ENCODE measurements around the gene DHRS11. TPM values are rescaled to one million over a fixed set of nuclear protein-coding genes. Genes with fewer than 3 reads are reported as not detected.

The DHRS11 gene
- polyA plus RNA-seq, 1 donor from 2014 or later = 18.6 TPM

GRCh38 chr17:36550491-36551417, 40.9 kb upstream of the DHRS11 start:
- H3K79me2 ChIP-seq (replicated peaks; ENCODE audit: insufficient read depth, low read length) = peaks cover 76% of the 10 kb centered on the region
- TF ChIP-seq, protein P1, sequence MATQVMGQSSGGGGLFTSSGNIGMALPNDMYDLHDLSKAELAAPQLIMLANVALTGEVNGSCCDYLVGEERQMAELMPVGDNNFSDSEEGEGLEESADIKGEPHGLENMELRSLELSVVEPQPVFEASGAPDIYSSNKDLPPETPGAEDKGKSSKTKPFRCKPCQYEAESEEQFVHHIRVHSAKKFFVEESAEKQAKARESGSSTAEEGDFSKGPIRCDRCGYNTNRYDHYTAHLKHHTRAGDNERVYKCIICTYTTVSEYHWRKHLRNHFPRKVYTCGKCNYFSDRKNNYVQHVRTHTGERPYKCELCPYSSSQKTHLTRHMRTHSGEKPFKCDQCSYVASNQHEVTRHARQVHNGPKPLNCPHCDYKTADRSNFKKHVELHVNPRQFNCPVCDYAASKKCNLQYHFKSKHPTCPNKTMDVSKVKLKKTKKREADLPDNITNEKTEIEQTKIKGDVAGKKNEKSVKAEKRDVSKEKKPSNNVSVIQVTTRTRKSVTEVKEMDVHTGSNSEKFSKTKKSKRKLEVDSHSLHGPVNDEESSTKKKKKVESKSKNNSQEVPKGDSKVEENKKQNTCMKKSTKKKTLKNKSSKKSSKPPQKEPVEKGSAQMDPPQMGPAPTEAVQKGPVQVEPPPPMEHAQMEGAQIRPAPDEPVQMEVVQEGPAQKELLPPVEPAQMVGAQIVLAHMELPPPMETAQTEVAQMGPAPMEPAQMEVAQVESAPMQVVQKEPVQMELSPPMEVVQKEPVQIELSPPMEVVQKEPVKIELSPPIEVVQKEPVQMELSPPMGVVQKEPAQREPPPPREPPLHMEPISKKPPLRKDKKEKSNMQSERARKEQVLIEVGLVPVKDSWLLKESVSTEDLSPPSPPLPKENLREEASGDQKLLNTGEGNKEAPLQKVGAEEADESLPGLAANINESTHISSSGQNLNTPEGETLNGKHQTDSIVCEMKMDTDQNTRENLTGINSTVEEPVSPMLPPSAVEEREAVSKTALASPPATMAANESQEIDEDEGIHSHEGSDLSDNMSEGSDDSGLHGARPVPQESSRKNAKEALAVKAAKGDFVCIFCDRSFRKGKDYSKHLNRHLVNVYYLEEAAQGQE (IDR thresholded peaks at IDR 0.05; ENCODE audit: borderline replicate concordance) = no peak
- TF ChIP-seq EZH2 (IDR thresholded peaks at IDR 0.05; ENCODE audit: borderline replicate concordance, insufficient read depth, low read length, poor library complexity, severe bottlenecking) = no peak
- TF ChIP-seq, protein P2, sequence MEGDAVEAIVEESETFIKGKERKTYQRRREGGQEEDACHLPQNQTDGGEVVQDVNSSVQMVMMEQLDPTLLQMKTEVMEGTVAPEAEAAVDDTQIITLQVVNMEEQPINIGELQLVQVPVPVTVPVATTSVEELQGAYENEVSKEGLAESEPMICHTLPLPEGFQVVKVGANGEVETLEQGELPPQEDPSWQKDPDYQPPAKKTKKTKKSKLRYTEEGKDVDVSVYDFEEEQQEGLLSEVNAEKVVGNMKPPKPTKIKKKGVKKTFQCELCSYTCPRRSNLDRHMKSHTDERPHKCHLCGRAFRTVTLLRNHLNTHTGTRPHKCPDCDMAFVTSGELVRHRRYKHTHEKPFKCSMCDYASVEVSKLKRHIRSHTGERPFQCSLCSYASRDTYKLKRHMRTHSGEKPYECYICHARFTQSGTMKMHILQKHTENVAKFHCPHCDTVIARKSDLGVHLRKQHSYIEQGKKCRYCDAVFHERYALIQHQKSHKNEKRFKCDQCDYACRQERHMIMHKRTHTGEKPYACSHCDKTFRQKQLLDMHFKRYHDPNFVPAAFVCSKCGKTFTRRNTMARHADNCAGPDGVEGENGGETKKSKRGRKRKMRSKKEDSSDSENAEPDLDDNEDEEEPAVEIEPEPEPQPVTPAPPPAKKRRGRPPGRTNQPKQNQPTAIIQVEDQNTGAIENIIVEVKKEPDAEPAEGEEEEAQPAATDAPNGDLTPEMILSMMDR (IDR thresholded peaks at IDR 0.05; ENCODE audit: poor library complexity, severe bottlenecking) = no peak
- H3K9ac ChIP-seq (ENCODE audit: low read length) = no peak overlapping the region
- peaks cover 7% of the 10 kb centered on the region for H3K36me3 ChIP-seq (ENCODE audit: insufficient read depth, low read length)
- H3F3A ChIP-seq (ENCODE audit: insufficient read depth, low read length, poor library complexity, severe bottlenecking) = peaks cover 3% of the 10 kb centered on the region
- H4K20me1 ChIP-seq (ENCODE audit: insufficient read depth) = no peaks in the 10 kb centered on the region
- no peaks in the 10 kb centered on the region for H3K9me3 ChIP-seq (ENCODE audit: low read length)
- no peaks in the 10 kb centered on the region for H3K9me2 ChIP-seq (ENCODE audit: insufficient read depth, low read length)
- no peaks in the 10 kb centered on the region for H3K27me3 ChIP-seq (ENCODE audit: insufficient read depth, low read depth, low read length)
- no peak overlapping the region for H3K27ac ChIP-seq (ENCODE audit: low read length)
- H3K4me3 ChIP-seq (ENCODE audit: low read length) = no peak overlapping the region
- H2AFZ ChIP-seq (ENCODE audit: low read depth, low read length) = no peak overlapping the region
- H3K4me2 ChIP-seq (ENCODE audit: low read length) = no peak overlapping the region

- Histone ChIP-seq H3K27ac (ENCODE audit: low read length) (no peak overlapping the region), H3K9me2 (ENCODE audit: insufficient read depth, low read length) (no peaks in the 10 kb centered on the region), H3K36me3 (ENCODE audit: insufficient read depth, low read length) (peaks cover 8% of the 10 kb centered on the region), H4K20me1 (ENCODE audit: insufficient read depth) (no peaks in the 10 kb centered on the region), H3K27me3 (ENCODE audit: insufficient read depth, low read depth, low read length) (no peaks in the 10 kb centered on the region), H3K9me3 (ENCODE audit: low read length) (no peaks in the 10 kb centered on the region), H3F3A (ENCODE audit: insufficient read depth, low read length, poor library complexity, severe bottlenecking) (no peaks in the 10 kb centered on the region), H3K4me3 (ENCODE audit: low read length) (no peak overlapping the region), H3K79me2 (replicated peaks; ENCODE audit: insufficient read depth, low read length) (peaks cover 52% of the 10 kb centered on the region), H2AFZ (ENCODE audit: low read depth, low read length) (no peak overlapping the region), H3K9ac (ENCODE audit: low read length) (no peak overlapping the region), H3K4me2 (ENCODE audit: low read length) (no peak overlapping the region)
- TF ChIP-seq RAD21 (conservative IDR thresholded peaks at IDR 0.05) = no peak
- TF ChIP-seq MXI1 (conservative IDR thresholded peaks at IDR 0.05; ENCODE audit: poor library complexity, severe bottlenecking) = no peak
- TF ChIP-seq, protein P2 (IDR thresholded peaks at IDR 0.05; ENCODE audit: poor library complexity, severe bottlenecking) = no peak
- no peak for TF ChIP-seq POLR2AphosphoS5 (IDR thresholded peaks at IDR 0.05)
- TF ChIP-seq EZH2 (IDR thresholded peaks at IDR 0.05; ENCODE audit: borderline replicate concordance, insufficient read depth, low read length, poor library complexity, severe bottlenecking) = no peak
- TF ChIP-seq SMC3 (conservative IDR thresholded peaks at IDR 0.05; ENCODE audit: poor library complexity) = no peak
- TF ChIP-seq EP300 (conservative IDR thresholded peaks at IDR 0.05; ENCODE audit: poor library complexity, severe bottlenecking) = no peak
- TF ChIP-seq, protein P1 (IDR thresholded peaks at IDR 0.05; ENCODE audit: borderline replicate concordance) = no peak
- TF ChIP-seq TAF1 (IDR thresholded peaks at IDR 0.05; ENCODE audit: low read depth) = no peak
Measured at GRCh38 chr17:36553459-36553858, 38.2 kb upstream of the DHRS11 start.
